GM21786 (cell line): ENCODE results near the gene APOB.
"Not testable (repeated sequence)": the region's sequence is repeated elsewhere in the genome, so short reads cannot be mapped to it uniquely, and the experiment has no call there.

Experiments used
- ATAC-seq: cut with Tn5 transposase; IDR thresholded peaks from one replicate; pipeline ENCODE4 v1.9.1; 2021; ENCODE audit not compliant: unreplicated experiment

APOB gene

GRCh38 chr2:21034156-21034971, 9.5 kb downstream of the APOB start:
- no peak for ATAC-seq

DNA sequence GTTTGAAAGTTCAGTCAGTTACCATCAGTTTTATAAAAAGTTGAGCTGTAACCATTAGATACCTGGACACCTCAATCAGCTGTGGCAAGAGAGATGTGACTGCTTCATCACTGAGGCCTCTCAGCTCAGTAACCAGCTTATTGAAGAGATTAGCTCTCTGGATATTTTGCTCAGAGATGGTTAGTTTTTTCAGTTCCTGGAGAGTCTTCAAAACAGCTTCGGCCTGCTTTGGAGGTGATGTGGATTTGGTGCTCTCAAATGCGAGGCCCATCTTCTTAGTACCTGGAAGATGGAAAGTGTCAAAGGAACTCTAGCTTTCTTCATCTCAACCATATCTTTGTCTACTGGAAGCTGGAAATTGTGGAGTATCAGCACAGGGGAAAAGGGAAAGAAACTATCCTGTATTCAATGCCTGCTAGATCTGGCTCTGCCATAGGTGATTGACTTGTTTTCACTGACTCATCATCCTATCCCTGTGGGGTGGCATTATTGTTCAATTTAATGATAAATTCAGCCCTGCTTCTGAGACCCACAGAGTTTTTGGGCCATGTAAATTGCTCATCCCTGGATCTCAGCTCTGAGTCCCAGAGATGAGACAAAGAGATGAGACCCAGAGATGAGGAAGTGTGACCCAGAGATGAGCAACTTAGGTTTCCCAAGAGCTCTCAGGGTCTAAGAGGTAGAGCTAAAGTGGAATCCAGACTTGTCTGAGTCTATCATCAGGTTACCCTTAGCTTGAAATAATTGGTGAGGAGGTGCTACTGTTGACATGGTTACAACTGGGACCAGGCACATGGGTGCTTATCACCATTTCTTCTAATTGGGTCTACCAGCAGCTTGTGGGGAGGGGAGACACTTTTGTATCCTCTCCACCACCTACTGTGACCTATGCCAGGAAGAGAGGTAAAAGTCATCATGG, 10.4 kb downstream of the APOB start:
- no peak for ATAC-seq

DNA sequence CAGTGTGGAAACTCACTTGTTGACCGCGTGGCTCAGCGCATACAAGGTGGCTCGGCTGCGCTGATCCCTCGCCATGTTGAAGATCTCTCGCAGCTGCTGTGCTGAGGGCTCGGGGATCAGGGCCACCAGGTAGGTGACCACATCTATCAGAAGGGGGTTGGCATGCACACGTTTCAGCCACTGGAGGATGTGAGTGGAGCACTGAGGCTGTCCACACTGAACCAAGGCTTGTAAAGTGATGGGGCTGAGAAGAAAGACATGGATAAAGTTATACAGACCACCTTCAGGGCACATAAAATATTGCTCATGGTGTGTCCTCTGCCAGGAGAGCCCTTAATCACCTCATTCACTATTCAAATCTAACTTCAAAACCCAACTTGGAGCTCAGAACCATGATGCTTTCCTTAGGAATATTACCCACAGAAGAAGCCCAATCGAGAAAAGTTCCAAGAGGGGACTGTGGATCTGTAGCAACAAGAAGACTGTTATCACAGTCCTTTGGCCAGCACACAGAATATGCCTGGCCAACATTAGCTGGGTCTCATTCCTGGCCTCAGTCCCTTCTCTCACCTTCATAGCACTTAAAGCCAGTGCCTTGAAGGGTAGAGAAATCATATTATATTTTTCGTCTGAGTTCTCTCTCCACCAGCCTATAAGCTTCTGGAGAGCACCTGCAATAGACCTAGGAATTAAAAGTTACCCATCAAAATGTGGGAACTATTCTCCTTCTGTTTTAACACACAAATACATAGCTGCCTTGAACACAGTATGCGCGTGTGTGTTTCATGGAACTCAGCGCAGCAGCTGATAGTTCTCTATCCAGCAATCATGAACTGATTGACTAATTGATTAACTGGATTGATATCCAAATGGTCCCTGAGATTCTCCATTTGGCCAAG, 11.3 kb downstream of the APOB start:
- no peak for ATAC-seq

- no peak for ATAC-seq
Observed at GRCh38 chr2:21030983-21031968, 12.6 kb downstream of the APOB start.

- ATAC-seq: no peak
Observed at GRCh38 chr2:21029519-21029918, 14.4 kb downstream of the APOB start.

DNA sequence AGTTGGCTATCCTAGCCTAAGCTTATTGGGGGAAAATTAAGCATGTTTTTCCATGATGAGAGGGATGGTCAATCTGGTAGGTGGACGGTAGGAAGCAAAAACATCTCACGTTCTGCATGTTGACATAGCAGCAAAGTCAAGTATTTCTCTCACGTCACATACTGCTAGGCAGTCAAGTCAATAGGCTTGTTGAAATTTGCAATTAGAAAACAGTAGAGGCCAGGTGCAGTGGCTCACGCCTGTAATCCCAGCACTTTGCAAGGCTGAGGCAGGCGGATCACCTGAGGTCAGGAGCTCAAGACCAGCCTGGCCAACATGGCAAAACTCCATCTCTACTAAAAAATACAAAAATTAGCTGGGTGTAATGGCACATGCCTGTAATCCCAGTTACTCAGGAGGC, 14.9 kb downstream of the APOB start:
- not testable (repeated sequence) for ATAC-seq

DNA sequence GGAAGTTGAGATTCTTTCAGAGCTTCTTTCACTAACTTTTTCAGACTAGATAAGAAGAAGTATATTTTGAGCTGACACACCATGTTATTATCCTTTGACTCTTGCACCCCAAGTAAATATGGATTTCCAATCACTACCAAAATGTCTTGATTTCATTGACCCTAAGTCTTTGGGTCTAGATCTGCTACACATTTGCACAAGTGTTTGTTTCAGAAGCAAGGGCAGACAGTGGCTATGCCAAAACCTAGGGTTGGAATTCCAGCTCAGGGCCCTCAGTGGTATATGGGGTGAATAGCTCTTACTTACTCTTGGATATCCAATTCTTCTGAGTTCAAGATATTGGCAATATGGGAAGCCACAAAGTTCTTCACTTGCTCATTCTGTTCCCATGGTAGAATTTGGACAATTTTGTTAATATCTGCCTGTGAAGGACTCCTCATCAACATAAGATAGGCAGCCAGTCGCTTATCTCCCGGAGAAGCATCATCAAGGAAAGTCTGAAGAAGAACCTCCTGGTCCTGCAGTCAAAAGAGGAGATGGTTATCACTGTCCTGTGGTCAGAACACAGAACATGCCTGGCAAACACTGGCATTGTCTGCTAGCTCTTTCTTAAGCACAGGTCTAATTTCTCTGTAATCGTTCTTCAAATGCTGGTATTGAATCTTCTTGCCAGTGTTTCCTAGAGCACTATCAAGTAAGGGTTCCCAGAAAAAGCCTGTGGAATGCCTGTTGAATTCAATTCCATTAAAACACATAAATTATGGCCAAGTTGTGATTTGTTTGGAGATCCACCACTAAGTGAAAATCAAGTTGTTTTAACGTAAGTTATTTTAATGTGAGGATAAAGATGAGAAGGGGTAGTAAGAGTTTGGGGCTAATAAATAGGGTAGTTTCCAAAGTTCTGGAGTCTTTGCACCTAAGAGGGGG, 15.6 kb downstream of the APOB start:
- ATAC-seq: no peak

DNA sequence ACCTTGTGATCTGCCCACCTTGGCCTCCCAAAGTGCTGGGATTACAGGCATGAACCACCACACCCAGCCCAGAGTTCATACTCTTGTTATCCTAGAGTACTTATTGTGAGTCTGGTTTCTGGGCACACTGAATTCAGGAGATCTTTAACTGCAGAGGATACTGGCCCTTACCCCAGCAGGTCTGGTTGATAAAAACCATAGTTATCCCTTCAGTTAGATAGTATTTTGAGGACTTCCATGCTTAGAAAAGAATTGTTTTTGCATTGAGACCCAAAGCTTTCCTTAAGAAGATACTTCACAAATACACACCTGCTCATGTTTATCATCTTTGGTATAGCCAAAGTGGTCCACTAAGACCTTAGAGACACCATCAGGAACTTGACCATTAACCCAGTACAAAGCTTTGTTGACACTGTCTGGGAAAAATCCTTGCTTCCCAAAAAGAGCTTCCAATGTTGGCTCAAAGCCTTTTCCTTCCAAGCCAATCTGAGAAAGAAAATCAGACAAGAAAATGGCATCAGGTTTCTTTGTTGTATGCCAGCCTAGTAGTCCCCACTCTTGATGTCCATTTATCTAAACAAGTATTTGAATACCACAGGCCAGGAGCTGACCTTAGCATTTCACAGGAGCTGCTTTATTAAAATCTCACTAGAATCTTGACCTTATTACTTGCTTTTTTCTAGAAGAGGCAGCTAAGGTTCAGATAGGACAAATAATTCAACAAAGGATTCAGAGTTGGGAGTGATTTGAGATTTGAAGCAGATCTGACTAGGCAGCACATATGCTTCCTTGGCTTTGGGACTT, 17.2 kb downstream of the APOB start:
- ATAC-seq: no peak

- ATAC-seq: no peak
Observed at GRCh38 chr2:21025690-21026478, 18.0 kb downstream of the APOB start.

DNA sequence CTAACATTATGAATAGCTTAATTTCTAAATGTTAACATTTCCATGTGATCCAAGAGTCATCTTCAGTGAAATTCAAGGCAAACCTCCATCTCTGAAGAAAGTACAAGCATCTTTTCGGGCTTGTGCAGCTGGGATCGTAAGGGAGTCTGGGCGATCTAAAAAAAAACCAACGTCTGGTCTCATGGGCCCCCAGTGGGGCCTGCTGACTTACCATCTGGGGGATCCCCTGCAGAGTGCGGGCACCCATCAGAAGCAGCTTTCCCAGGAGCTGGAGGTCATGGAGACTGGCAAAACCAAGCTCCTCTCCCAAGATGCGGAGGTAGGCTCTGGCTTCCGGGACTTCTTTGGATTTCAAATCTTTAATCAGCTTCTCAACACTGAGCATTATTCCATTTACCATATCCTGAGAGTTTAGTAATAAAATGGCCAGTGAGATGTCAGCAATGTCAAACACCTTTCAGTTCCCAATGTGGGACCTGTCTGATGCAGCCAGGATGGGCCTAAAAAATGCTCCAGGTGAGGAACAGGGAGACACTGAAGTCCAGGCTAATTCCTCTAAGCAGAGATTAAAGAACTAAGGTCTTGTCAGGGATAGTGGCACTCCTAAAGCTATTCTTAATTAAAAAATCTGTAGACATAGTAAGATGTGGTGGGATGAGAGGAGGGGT, 19.0 kb downstream of the APOB start:
- ATAC-seq: no peak

GRCh38 chr2:21024198-21024597, 19.7 kb downstream of the APOB start:
- ATAC-seq: no peak

GRCh38 chr2:21023419-21024181, 20.3 kb downstream of the APOB start:
- no peak for ATAC-seq

DNA sequence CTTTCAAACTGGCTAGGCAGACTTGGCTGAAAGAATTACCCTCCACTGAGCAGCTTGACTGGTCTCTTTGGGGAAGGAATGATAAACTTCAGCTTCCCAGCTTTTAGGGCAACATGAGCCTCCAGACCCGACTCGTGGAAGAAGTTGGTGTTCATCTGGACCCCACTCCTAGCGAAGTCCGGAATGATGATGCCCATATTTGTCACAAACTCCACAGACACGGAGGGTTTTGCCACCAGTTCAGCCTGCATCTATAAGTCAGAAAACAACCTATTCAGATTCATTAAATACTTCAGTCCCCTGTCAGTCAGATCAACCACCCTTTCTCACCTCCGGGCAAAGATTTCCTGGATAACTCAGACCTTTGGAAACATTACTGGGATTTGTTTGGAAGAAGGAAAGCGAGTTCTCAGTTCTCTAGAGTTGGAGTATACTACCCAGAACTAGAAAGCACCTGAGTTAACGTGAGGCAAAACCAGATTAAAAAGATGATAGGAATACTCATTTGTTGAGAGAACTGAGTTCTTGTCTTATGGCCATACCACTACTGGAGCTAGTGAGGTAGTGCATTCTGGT, 21.0 kb downstream of the APOB start:
- ATAC-seq: no peak

DNA sequence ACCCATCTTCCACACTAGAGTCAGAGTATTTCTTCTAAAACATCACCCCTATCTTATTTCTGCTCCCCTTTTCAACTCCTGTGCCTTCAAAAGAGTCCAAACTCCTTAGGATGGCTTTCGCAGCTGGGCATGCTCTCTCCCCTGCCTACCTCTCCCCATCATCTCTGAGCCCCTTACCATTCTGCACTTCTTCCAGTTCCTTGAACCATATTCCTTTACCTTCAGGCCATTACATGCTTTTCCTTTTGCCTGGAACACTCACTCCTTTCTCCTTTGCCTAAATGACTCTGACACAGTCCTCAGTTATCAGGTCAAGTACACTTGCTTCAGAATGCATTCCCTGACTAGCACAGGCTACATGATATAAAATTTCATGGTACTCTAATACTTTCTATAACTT, 22.4 kb downstream of the APOB start:
- ATAC-seq: no peak

DNA sequence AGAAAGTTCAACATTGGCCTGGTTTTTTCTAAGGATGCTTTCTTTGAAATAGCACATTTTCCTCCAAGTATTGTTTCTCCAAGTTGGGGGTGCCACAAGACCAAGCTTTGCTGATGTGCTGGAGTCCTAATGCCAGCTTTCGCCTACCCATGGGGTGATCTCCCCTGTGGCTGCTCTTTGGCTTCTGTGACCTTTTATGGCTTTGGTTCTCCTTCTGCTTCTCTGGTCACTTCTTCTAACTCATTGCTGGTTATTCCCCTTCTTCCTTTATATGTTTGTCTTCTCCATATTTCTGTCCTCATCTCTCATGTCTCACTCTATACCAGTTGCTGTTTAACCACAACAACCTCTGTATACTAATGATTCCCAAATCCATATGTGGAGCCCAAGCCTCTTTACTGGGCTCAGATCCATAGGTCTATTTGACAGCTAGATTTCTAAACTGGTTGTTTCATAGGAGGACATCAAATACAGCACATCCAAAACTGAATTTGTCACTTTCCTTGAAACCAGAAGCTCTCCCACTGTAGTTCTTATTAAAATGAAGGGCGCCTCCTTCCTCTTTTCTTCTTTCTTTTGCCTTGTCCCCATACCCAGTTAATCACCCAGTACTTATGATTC, 23.1 kb downstream of the APOB start:
- ATAC-seq: no peak
